ENCODE results near the gene NTN5.

The NTN5 gene

DNA sequence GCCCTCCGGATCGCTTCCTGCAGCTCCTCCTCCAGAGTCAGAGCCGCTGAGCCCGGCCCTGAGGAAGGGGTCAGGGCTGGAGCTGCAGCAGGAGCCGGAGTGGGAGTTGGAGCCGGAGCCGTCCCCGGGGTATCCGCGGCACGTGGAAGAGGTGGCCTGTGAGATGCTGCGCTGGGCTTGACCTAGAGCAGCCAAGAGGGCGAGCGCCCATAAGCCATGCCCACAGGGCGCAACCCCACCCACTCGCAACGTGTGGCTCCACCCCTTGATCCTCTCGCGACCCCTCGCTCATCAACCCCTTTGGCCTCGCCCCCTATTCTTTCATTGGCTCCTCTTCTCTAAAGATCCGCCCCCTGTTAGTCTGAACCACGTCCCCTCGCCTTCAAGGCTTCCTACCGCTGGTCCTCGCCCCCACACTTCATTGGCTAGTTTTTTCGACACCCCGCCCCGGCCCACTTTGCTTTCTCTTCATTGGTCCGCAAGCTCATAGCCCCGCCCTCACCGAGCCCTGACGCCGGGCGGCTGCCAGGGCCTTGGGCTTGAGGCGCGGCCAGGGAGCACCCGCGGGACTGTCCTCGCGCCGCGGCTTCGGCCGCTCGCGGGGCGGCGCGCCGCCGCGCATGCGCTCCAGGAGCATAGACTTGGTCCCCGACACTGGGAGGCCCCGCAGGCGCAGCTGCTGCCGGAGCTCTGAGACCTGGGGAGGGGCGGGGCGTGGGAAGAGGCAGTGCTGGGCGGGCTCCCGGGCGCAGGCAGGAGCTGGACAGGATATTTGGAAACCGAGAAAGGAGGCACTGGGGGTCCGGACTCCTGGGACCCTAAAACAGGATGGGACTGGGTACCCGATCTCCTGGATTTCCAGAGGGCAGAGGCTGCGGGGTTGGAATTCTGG is 41.3 kb upstream of the NTN5 start:
- Mint-ChIP-seq H3K27me3 (ENCODE audit: low read depth) (no peaks in the 10 kb centered on the region), H3K27ac (peak overlapping the region; percentile 92 to 98 (median 96)), H3K36me3 (ENCODE audit: low read depth) (peaks cover 4% of the 10 kb centered on the region), H3K4me1 (peaks cover 33% of the 10 kb centered on the region), H3K9me3 (no peaks in the 10 kb centered on the region), H3K4me3 (peak overlapping the region; percentile 82 to 87 (median 84))
- TF ChIP-seq CTCF (IDR thresholded peaks at IDR 0.05; ENCODE audit: unreplicated experiment in 3 of 3), result no peak

DNA sequence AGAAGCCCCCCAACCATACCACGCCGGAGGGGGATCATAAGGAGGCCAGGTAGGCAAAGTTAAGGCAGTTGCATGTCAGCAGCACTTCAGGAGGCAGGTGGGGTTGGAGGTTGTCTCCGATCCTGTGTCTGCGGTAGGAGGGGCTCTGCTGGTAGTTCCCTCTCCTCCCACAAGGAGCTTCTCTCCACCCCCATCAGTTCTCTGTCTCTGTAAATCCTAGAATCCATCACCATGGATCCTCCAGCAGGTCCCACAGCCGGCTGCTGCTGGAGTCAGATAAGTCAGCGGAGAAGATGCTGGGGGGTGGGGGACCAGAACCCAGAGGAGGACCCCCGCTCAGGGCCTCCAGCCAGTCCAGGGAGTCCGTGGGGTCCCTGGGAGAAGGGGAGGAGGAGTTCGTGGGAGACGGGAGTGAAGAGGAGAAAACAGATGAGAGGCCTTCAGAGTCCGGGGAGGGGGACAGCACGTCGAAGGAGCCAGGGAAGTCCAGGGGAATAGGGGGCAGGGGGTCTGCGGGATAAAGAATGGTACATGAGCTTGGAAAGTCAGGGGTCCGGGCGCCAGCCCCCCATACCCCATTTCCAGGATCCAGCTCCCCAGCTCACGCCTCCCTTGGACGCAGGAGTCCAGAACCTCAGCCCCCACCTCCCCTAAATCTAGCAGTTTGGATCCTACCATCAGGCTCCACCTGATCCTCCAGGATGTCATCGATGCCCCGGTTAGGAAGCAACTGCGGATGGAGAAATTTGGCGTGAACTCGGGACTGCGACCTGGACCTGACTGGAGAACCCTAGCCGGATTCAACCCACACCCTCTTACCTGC is 40.4 kb upstream of the NTN5 start:
- H3K4me3 Mint-ChIP-seq, result peak overlapping the region; percentile 82 to 87 (median 84)
- no peaks in the 10 kb centered on the region for H3K27me3 Mint-ChIP-seq (ENCODE audit: low read depth)
- no peaks in the 10 kb centered on the region for H3K9me3 Mint-ChIP-seq
- peaks cover 24% of the 10 kb centered on the region for H3K4me1 Mint-ChIP-seq
- H3K36me3 Mint-ChIP-seq (ENCODE audit: low read depth), result peaks cover 8% of the 10 kb centered on the region
- TF ChIP-seq CTCF (IDR thresholded peaks at IDR 0.05; ENCODE audit: unreplicated experiment in 3 of 3), result peak in 1 of 3 experiments; percentile 26
- peak overlapping the region in 2 of 3 experiments; percentile 60 to 96 for H3K27ac Mint-ChIP-seq

DNA sequence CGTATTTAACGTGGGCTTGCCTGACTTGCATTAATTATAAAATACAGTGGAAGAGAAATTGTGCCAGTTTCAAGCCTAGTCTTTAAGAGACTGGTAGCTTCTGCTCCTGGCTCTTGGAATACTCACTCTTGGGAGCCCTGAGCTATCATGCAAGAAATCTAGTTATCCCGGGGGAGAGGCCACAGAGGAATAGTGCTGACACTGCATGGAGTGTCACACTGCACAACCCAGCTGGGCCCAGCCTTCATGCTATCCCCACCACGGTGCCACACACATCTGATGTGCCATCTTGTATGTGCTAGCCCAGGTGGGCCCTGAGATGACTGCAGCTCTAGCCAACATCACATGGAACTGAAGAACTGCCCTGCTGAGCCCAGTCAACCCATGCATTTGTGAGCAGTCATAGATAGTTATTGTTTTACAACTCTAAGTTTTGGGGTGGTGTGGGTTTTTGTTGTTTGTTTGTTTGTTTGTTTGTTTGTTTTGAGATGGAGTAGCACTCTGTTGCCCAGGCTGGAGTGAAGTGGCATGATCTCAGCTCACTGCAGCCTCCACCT is 38.4 kb upstream of the NTN5 start:
- H3K9me3 Mint-ChIP-seq, result no peaks in the 10 kb centered on the region
- H3K27me3 Mint-ChIP-seq (ENCODE audit: low read depth), result no peaks in the 10 kb centered on the region
- TF ChIP-seq CTCF (IDR thresholded peaks at IDR 0.05; ENCODE audit: unreplicated experiment in 3 of 3), result no peak
- peaks cover 16% of the 10 kb centered on the region for H3K4me1 Mint-ChIP-seq
- peaks cover 14% of the 10 kb centered on the region for H3K36me3 Mint-ChIP-seq (ENCODE audit: low read depth)
- H3K27ac Mint-ChIP-seq, result peak overlapping the region in 1 of 3 experiments; percentile 36
- peak overlapping the region; percentile 56 to 75 (median 71) for H3K4me3 Mint-ChIP-seq

- Mint-ChIP-seq H3K4me3 (peak overlapping the region in 1 of 3 experiments; percentile 12), H3K36me3 (ENCODE audit: low read depth) (peaks cover 34% of the 10 kb centered on the region), H3K4me1 (peaks cover 6% of the 10 kb centered on the region), H3K27me3 (ENCODE audit: low read depth) (peaks cover 5% of the 10 kb centered on the region), H3K9me3 (no peaks in the 10 kb centered on the region), H3K27ac (no peak overlapping the region)
- TF ChIP-seq CTCF (IDR thresholded peaks at IDR 0.05; ENCODE audit: unreplicated experiment in 3 of 3), result no peak
These were observed 35.7 kb upstream of the NTN5 start for GRCh38 chr19:48708471-48708870.

- no peak for TF ChIP-seq CTCF (IDR thresholded peaks at IDR 0.05; ENCODE audit: unreplicated experiment in 3 of 3)
- Mint-ChIP-seq H3K9me3 (no peaks in the 10 kb centered on the region), H3K27me3 (ENCODE audit: low read depth) (peaks cover 9% of the 10 kb centered on the region), H3K4me3 (no peak overlapping the region), H3K36me3 (ENCODE audit: low read depth) (peaks cover 43% of the 10 kb centered on the region), H3K4me1 (peaks cover 6% of the 10 kb centered on the region), H3K27ac (peak overlapping the region in 1 of 3 experiments; percentile 73)
These were observed 32.6 kb upstream of the NTN5 start for GRCh38 chr19:48705431-48705830.

All from nephron (organoid).